Measurements from ENCODE around the gene KLF15. TPM values are rescaled to one million over a fixed set of nuclear protein-coding genes. Genes with fewer than 3 reads are reported as not detected.
A peak's percentile ranks its signal among the peaks of the same experiment; 100 is the strongest.

The KLF15 gene
- total RNA-seq, 1 experiment from 2014 or later = 3.3 TPM

- ATAC-seq (peak; percentile 98), DNase-seq (ENCODE audit: low read depth, low spot score) (peak; percentile 72)
- Histone ChIP-seq H3K4me2 (ENCODE audit: low read length) (peak overlapping the region; percentile 70), H3K4me1 (ENCODE audit: control insufficient read depth in 1 of 2, insufficient read depth in 2 of 2, low read length in 2 of 2) (peaks cover 7 to 12% of the 10 kb centered on the region in 2 experiments; a peak in 3 of 4 replicates), H3K79me2 (ENCODE audit: insufficient read depth, low read length) (no peaks in the 10 kb centered on the region), H3K9me3 (ENCODE audit: control insufficient read depth in 1 of 2, insufficient read depth in 1 of 2, low read depth in 1 of 2, low read length in 2 of 2) (no peaks in the 10 kb centered on the region), H3K4me3 (replicated peaks in 1 of 2; ENCODE audit: low read depth in 1 of 2, low read length in 2 of 2) (peak overlapping the region; percentile 31 to 41), H2AFZ (ENCODE audit: low read depth, low read length, poor library complexity, severe bottlenecking) (peak overlapping the region; percentile 85), H3K27me3 (ENCODE audit: insufficient read depth, low read length) (no peaks in the 10 kb centered on the region), H3K9me2 (ENCODE audit: insufficient read depth) (no peaks in the 10 kb centered on the region), H3K27ac (ENCODE audit: low read depth, low read length) (peak overlapping the region; percentile 24; the same call in 1 of the 2 replicates), H3K36me3 (ENCODE audit: control insufficient read depth in 1 of 2, insufficient read depth in 2 of 2, low read length in 2 of 2) (no peaks in the 10 kb centered on the region), H3K9ac (ENCODE audit: low read length) (peak overlapping the region; percentile 37), H4K20me1 (ENCODE audit: insufficient read depth) (no peaks in the 10 kb centered on the region)
- CTCF ChIA-PET = interaction anchor here (1.0 to 1.2 kb wide), 3 partner anchors 130 to 143 kb away, joined by 3 to 4 read pairs (median 3); no protein-coding TSS in a partner anchor
- intact Hi-C loops (cut with micrococcal nuclease) = loop anchor here (1.0 to 2.0 kb wide), 4 partner anchors 130 to 255 kb away; no protein-coding TSS in a partner anchor
- no TSS peak for BruUV-seq (replicated peaks)
- RAD21 ChIA-PET (ENCODE audit: low non-redundant PET in 1 of 2, low total read pairs in 2 of 2, uncharacterized antibody in 2 of 2, unreplicated experiment in 2 of 2) = no interaction called here
- POLR2A ChIA-PET = no interaction called here
- TF ChIP-seq MAX (IDR thresholded peaks at IDR 0.05) (peak; percentile 62), JUND (IDR thresholded peaks at IDR 0.05) (no peak), TCF7L2 (IDR thresholded peaks at IDR 0.05; ENCODE audit: borderline replicate concordance, extremely low read depth, insufficient read depth, insufficient read length) (peak; percentile 31), FOSL1 (IDR thresholded peaks at IDR 0.05; ENCODE audit: low read depth) (no peak), SRF (IDR thresholded peaks at IDR 0.05; ENCODE audit: low read depth) (no peak), EZH2phosphoT487 (IDR thresholded peaks at IDR 0.05; ENCODE audit: borderline replicate concordance) (no peak), SP1 (IDR thresholded peaks at IDR 0.05; ENCODE audit: low read depth) (no peak), EZH2 (IDR thresholded peaks at IDR 0.05) (no peak), ELF1 (IDR thresholded peaks at IDR 0.05; ENCODE audit: borderline replicate concordance, low read depth) (no peak), ZFX (IDR thresholded peaks at IDR 0.05) (no peak), ZNF274 (IDR thresholded peaks at IDR 0.05; ENCODE audit: low read depth, low read length) (no peak), POLR2A (IDR thresholded peaks at IDR 0.05; ENCODE audit: borderline replicate concordance, extremely low read depth, insufficient read depth, insufficient read length) (no peak), SIN3A (IDR thresholded peaks at IDR 0.05; ENCODE audit: low read depth) (no peak), YY1 (IDR thresholded peaks at IDR 0.05; ENCODE audit: extremely low read depth, insufficient replicate concordance, low read depth, low read length) (peak; percentile 36), CTCF (IDR thresholded peaks at IDR 0.05 in 2 of 3, conservative IDR thresholded peaks at IDR 0.05 in 1 of 3; ENCODE audit: borderline replicate concordance in 1 of 3, insufficient read depth in 1 of 3, low read depth in 2 of 3, low read length in 2 of 3) (peak; percentile 89 to 100 (median 95)), CBX3 (IDR thresholded peaks at IDR 0.05; ENCODE audit: low read depth) (peak; percentile 62; the same call in 1 of the 2 replicates), RAD21 (IDR thresholded peaks at IDR 0.05; ENCODE audit: low read depth) (peak; percentile 96), CEBPB (IDR thresholded peaks at IDR 0.05; ENCODE audit: low read depth) (no peak), REST (IDR thresholded peaks at IDR 0.05; ENCODE audit: low read depth) (no peak)
- TF ChIP-seq, protein P1, sequence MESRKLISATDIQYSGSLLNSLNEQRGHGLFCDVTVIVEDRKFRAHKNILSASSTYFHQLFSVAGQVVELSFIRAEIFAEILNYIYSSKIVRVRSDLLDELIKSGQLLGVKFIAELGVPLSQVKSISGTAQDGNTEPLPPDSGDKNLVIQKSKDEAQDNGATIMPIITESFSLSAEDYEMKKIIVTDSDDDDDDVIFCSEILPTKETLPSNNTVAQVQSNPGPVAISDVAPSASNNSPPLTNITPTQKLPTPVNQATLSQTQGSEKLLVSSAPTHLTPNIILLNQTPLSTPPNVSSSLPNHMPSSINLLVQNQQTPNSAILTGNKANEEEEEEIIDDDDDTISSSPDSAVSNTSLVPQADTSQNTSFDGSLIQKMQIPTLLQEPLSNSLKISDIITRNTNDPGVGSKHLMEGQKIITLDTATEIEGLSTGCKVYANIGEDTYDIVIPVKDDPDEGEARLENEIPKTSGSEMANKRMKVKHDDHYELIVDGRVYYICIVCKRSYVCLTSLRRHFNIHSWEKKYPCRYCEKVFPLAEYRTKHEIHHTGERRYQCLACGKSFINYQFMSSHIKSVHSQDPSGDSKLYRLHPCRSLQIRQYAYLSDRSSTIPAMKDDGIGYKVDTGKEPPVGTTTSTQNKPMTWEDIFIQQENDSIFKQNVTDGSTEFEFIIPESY (IDR thresholded peaks at IDR 0.05; ENCODE audit: extremely low read depth, insufficient replicate concordance, low read length) = no peak
Observed at GRCh38 chr3:126389112-126389793, 32.0 kb upstream of the KLF15 start.

All from HCT116 (cell line).